ENCODE measurements around the gene PMPCA. TPM values are rescaled to one million over a fixed set of nuclear protein-coding genes. Genes with fewer than 3 reads are reported as not detected.
A peak's percentile ranks its signal among the peaks of the same experiment; 100 is the strongest.

The PMPCA gene
- total and polyA plus RNA-seq, 2 of the 13 experiments (the other 11 are each of a cell fraction or from before 2014, with no cell fraction given), result 70.2 to 88.4 TPM

- TF ChIP-seq ARID4A (CRISPR knock-in tag; IDR thresholded peaks at IDR 0.05; ENCODE audit: borderline replicate concordance) (peak; percentile 67; the same call in 1 of the 2 replicates), ZNF747 (CRISPR knock-in tag; IDR thresholded peaks at IDR 0.05; ENCODE audit: borderline replicate concordance) (no peak), MATR3 (CRISPR knock-in tag; IDR thresholded peaks at IDR 0.05) (no peak), ELF4 (CRISPR knock-in tag; IDR thresholded peaks at IDR 0.05; ENCODE audit: borderline replicate concordance) (no peak), ZNF501 (CRISPR knock-in tag; IDR thresholded peaks at IDR 0.05) (0 out of 2 replicates have a peak, but pooled peaks have one; percentile 25), NONO (IDR thresholded peaks at IDR 0.05) (no peak), NONO (CRISPR knock-in tag; conservative IDR thresholded peaks at IDR 0.05) (0 out of 2 replicates have a peak, but pooled peaks have one; percentile 36), REL (CRISPR knock-in tag; conservative IDR thresholded peaks at IDR 0.05) (0 out of 2 replicates have a peak, but pooled peaks have one; percentile 23), FOXA1 (IDR thresholded peaks at IDR 0.05) (no peak), FOXA1 (CRISPR knock-in tag; IDR thresholded peaks at IDR 0.05) (peak; percentile 24; the same call in 1 of the 2 replicates), DZIP1 (CRISPR knock-in tag; IDR thresholded peaks at IDR 0.05) (0 out of 2 replicates have a peak, but pooled peaks have one; percentile 58), ATM (IDR thresholded peaks at IDR 0.05; ENCODE audit: borderline replicate concordance) (no peak), KMT2A (CRISPR knock-in tag; IDR thresholded peaks at IDR 0.05) (no peak), ZSCAN9 (CRISPR knock-in tag; IDR thresholded peaks at IDR 0.05; ENCODE audit: borderline replicate concordance) (no peak), U2AF2 (IDR thresholded peaks at IDR 0.05; ENCODE audit: low read depth, low read length) (no peak), UBTF (CRISPR knock-in tag; IDR thresholded peaks at IDR 0.05) (peak; percentile 74), ZNF567 (CRISPR knock-in tag; IDR thresholded peaks at IDR 0.05; ENCODE audit: borderline replicate concordance) (no peak), ZFX (CRISPR knock-in tag; IDR thresholded peaks at IDR 0.05; ENCODE audit: low read depth) (peak; percentile 84), ZNF296 (CRISPR knock-in tag; conservative IDR thresholded peaks at IDR 0.05) (0 out of 2 replicates have a peak, but pooled peaks have one; percentile 33), ZNF235 (CRISPR knock-in tag; IDR thresholded peaks at IDR 0.05; ENCODE audit: borderline replicate concordance) (no peak), ZNF777 (CRISPR knock-in tag; IDR thresholded peaks at IDR 0.05) (no peak), ZNF10 (CRISPR knock-in tag; IDR thresholded peaks at IDR 0.05; ENCODE audit: borderline replicate concordance, low read depth) (no peak)
Observed at GRCh38 chr9:136441681-136442245, 31.3 kb downstream of the PMPCA start (continued).

Measured in HepG2 (cell line).